Gastrocnemius medialis (tissue), 4 donors: ENCODE results near the gene TBC1D5.

Experiments
- POLR2A ChIP-seq, 2 donors: fragments of 450-650 bp; IDR thresholded peaks; one replicate each; pipeline ENCODE4 v1.6.1; 2017; ENCODE audit warnings: antibody characterized with exemption in 2 of 2, mild to moderate bottlenecking in 2 of 2, moderate library complexity in 2 of 2
- TF ChIP-seq, protein P1 (sequence below), 5 experiments: fragments of 450-650 bp in 3 of 5; fragments of 200-600 bp in 2 of 5; sonication (generic) in 2 of 5; IDR thresholded peaks in 4 of 5; conservative IDR thresholded peaks in 1 of 5; 1 replicate in 4 of 5; 2 replicates in 1 of 5; pipeline ENCODE4 v1.5.1; 2016 to 2019; ENCODE audit warnings: antibody characterized with exemption in 5 of 5, mild to moderate bottlenecking in 3 of 5, moderate library complexity in 3 of 5

DNA sequence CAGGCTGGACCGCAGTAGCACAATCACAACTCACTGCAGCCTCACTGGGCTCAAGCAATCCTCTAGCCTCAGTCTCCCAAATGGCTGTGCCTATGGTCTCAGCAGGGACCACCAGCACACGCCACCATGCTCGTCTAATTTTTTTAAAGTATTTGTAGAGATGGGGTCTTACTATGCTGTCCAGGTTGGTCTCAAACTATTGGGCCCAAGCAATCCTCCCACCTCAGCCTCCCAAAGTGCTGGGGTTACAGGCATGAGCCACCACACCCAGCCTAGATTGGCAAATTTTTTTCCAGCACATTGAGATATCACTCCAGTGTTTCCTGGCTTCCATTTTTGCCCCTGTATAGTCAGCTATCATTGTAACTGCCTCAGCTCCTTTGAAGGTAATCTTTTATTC is 18.3 kb downstream of the TBC1D5 start:
- TF ChIP-seq POLR2A (IDR thresholded peaks at IDR 0.05) = no peak
- TF ChIP-seq, protein P1, sequence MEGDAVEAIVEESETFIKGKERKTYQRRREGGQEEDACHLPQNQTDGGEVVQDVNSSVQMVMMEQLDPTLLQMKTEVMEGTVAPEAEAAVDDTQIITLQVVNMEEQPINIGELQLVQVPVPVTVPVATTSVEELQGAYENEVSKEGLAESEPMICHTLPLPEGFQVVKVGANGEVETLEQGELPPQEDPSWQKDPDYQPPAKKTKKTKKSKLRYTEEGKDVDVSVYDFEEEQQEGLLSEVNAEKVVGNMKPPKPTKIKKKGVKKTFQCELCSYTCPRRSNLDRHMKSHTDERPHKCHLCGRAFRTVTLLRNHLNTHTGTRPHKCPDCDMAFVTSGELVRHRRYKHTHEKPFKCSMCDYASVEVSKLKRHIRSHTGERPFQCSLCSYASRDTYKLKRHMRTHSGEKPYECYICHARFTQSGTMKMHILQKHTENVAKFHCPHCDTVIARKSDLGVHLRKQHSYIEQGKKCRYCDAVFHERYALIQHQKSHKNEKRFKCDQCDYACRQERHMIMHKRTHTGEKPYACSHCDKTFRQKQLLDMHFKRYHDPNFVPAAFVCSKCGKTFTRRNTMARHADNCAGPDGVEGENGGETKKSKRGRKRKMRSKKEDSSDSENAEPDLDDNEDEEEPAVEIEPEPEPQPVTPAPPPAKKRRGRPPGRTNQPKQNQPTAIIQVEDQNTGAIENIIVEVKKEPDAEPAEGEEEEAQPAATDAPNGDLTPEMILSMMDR (IDR thresholded peaks at IDR 0.05 in 4 of 5, conservative IDR thresholded peaks at IDR 0.05 in 1 of 5) = no peak
